Coronary artery (tissue), 2 donors: ENCODE measurements around the gene ST3GAL4.

ENCODE experiments used
- DNase-seq: peaks from one replicate; pipeline ENCODE4 v3.0.0-alpha.2; 2017; ENCODE audit warnings: low spot score
- H3K27ac ChIP-seq, 2 donors: fragments of 200-600 bp; sonication (generic); one replicate each; pipeline ENCODE4 v1.5.1; 2016 to 2019
- H3K4me3 ChIP-seq: fragments of 200-600 bp; sonication (generic); 2 replicates; pipeline ENCODE4 v1.5.1; 2016; ENCODE audit warnings: mild to moderate bottlenecking, moderate library complexity
- TF ChIP-seq, protein P1 (sequence below): fragments of 200-600 bp; sonication (generic); IDR thresholded peaks from one replicate; pipeline ENCODE4 v1.5.1; 2019; ENCODE audit warnings: antibody characterized with exemption

Gene ST3GAL4

DNA sequence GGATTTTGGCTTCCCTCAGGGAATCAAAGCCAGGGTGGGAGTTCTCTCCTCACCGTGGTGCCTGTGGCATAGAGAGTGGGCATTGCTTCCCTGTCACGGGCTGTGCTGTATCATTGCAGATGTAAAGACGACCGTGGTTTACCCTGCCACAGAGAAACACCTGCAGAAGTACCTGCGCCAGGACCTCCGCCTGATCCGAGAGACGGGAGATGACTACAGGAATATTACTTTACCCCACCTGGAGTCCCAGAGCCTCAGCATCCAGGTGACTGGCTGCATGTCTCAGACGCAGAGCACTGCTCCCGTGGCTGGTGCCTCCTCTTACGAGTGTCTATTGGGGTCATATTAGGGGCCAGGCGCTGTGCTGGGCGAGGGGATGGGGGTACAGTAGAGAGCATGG is 24.2 kb upstream of the ST3GAL4 start:
- no peak overlapping the region for H3K4me3 ChIP-seq
- DNase-seq, result no peak
- TF ChIP-seq, protein P1, sequence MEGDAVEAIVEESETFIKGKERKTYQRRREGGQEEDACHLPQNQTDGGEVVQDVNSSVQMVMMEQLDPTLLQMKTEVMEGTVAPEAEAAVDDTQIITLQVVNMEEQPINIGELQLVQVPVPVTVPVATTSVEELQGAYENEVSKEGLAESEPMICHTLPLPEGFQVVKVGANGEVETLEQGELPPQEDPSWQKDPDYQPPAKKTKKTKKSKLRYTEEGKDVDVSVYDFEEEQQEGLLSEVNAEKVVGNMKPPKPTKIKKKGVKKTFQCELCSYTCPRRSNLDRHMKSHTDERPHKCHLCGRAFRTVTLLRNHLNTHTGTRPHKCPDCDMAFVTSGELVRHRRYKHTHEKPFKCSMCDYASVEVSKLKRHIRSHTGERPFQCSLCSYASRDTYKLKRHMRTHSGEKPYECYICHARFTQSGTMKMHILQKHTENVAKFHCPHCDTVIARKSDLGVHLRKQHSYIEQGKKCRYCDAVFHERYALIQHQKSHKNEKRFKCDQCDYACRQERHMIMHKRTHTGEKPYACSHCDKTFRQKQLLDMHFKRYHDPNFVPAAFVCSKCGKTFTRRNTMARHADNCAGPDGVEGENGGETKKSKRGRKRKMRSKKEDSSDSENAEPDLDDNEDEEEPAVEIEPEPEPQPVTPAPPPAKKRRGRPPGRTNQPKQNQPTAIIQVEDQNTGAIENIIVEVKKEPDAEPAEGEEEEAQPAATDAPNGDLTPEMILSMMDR, result no peak
- no peak overlapping the region for H3K27ac ChIP-seq

DNA sequence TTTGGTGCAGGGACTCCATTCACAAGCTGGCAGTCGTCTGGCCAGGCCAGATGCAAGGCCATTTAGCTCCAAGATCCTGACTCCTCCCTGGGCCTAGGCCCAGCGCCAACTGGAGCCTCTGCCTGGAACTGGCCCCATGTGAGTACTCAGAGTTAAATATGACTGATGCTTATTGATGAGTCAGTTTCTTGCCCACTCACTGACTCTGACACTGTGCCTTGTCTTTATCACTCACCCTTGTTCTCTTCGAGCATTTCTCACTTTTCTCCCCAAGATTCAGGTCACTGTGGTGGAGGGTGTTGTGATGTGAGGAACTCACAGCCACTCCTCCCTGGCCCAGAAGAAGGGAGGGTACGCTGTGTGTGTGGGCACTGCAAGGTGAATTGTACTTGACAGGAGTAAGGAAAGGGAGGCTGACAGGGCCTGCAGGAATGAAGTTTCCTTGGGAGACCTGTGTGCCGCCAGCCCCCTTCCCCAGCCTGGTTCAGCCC is 23.2 kb upstream of the ST3GAL4 start:
- TF ChIP-seq, protein P1, result no peak
- Histone ChIP-seq H3K4me3 (no peak overlapping the region), H3K27ac (peak overlapping the region in 1 of 2 donors; percentile 61)
- DNase-seq, result no peak

DNA sequence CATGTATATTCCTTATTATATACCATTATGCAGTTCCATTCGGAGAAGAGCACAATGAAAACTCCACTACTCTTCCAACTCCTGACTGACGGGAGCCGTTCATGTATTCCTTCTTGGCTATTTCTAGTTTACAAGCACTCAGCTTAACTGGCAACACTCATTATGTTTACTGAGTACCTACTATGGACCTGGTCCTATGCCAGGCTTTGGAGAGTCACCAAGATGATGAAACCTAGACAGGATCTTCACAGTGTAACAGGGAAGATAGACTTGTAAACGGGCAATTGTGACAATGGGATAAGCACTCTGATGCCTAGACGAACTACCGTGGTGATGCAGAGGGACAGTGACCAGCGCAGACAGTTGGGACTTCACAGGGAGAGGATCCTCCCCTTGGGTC is 22.3 kb upstream of the ST3GAL4 start:
- Histone ChIP-seq H3K4me3 (no peak overlapping the region), H3K27ac (no peak overlapping the region)
- DNase-seq, result no peak
- TF ChIP-seq, protein P1, result no peak

DNA sequence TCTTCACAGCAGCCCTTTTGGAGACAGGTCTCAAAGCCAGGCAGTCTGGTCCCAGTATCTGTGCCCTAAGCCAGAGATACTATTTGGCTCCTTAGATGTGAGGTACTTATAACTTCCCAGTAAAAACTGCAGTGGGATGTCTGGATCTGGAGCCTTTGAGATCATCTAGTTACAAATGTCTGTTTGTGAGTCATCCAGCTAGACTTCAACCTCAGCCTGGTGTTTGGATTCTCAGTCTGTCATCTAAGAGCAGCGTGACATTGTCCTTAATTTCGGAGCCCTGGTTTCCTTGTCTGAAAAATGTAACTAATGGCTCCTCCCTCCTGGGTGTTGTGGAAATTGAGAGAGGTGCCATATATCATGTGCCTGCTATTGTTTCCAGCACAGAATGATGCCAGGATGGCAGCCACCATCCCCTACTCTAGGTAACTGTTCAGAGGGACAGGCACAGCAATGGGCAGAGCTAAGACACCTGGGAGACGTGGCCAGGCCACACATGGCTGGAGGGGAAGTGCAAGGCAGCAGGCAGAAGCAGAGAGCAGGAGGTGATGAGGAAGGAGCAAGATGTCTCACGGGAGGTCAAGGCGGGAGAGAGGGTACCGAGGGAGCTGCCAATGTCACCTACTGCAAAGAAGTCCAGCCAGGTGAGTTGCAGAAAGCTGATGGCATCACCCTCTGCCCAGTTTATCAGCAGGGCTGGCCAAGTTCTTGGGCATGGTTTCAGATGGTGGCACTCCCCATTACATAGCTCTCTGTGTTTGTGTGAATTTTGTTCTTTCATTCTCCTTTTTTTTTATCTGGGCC is 20.6 kb upstream of the ST3GAL4 start:
- H3K27ac ChIP-seq, result no peak overlapping the region
- TF ChIP-seq, protein P1, result no peak
- no peak for DNase-seq
- H3K4me3 ChIP-seq, result no peak overlapping the region

DNA sequence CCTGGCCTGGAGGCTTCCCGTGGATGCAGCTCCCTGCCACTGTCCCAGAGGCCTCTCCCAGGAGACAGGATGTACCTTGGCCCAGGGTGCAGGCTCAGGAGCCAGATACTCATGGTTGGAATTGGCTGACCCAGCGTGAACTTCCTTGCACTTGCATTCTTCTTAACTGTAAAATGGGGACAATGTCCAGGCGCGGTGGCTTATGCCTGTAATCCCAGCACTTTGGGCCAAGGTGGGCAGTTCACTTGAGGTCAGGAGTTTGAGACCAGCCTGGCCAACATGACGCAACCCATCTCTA is 20.1 kb upstream of the ST3GAL4 start:
- no peak overlapping the region for H3K4me3 ChIP-seq
- H3K27ac ChIP-seq, result no peak overlapping the region
- DNase-seq, result no peak
- TF ChIP-seq, protein P1, result no peak

DNA sequence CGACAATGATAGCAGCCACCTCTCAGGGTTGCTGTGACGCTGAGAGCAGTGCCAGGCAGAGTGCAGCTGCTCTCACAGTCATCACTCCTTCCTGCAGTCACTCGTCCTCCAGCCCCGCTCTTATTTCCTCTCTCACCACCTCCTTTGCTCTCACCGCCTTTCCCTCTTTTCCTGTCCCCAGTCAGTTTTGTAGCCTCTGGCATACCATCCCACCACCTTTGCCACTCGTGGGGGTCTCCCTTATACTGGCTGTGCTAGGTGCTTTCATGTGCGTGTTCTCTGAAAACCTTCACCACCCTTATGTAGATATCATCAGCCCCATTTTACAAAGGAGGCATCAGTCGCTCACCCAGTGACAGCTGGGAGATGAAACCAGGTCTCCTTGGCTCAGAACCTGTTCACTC is 19.3 kb upstream of the ST3GAL4 start:
- Histone ChIP-seq H3K27ac (no peak overlapping the region), H3K4me3 (no peak overlapping the region)
- TF ChIP-seq, protein P1, result no peak
- no peak for DNase-seq

DNA sequence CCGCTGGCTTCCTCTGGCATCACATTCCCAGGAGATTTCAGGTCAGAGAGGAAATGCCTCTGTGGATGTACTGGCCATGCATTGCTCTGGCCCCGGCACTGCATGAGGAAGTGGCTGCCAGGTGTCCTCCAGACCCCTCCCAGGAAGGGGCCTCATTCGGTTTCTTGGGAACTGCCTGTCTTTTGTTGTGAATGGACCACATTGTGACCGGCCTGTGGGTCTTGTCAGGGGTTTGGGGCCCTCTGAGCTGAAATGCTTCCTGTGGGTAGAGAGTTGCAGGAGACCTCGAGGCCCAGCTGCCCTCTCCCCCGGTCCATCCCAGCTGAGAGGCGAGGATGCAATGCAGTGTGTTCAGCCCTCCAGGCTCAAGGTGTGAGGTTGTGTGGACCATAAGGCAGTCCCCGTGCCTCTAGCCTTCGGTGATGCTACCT is 18.8 kb upstream of the ST3GAL4 start:
- Histone ChIP-seq H3K27ac (no peak overlapping the region), H3K4me3 (no peak overlapping the region)
- TF ChIP-seq, protein P1, result no peak
- no peak for DNase-seq
